H1 (cell line): ENCODE data around the gene UTS2R. TPM values are rescaled to one million over a fixed set of nuclear protein-coding genes. Genes with fewer than 3 reads are reported as not detected.

ENCODE experiments used
- BRCA1 ChIP-seq: IDR thresholded peaks from 2 replicates; pipeline ENCODE4 v1.6.1; 2012; ENCODE audit warnings: low read depth, low read length, improper control_type of control experiment
- FOSL1 ChIP-seq: IDR thresholded peaks from 2 replicates; pipeline ENCODE4 v1.6.1; 2011; ENCODE audit warnings: mild to moderate bottlenecking, low read depth, low read length, moderate library complexity; ENCODE audit not compliant: insufficient read depth
- RXRA ChIP-seq: IDR thresholded peaks from 2 replicates; pipeline ENCODE4 v1.6.1; 2011; ENCODE audit warnings: low read depth, mild to moderate bottlenecking, low read length, moderate library complexity; ENCODE audit not compliant: insufficient read depth
- TCF12 ChIP-seq: IDR thresholded peaks from 2 replicates; pipeline ENCODE4 v1.6.1; 2011; ENCODE audit warnings: low read depth, mild to moderate bottlenecking, low read length
- polyA plus RNA-seq, 7 experiments: library from polyadenylated mRNA; depleted of rRNA in 3 of 7; stranded (reverse) in 5 of 7; unstranded in 2 of 7; fragments of >200 nt in 5 of 7; fragments of 200-250 nt in 2 of 7; gene quantifications; 1 replicate in 5 of 7; 2 replicates in 1 of 7; 4 replicates in 1 of 7; pipeline versions ENCODE4 v1.2.1 to v1.2.3, GENCODE V29; 2011 to 2013; ENCODE audit warnings: missing spikeins in 2 of 7, mixed read lengths in 2 of 7
- total RNA-seq: library from RNA; stranded (reverse); fragmentation: NEBNext Ultra II Directional; extraction: Animal tissue kit (Norgen Biotek cat#: 25700); gene quantifications from 2 replicates; pipeline ENCODE4 v1.2.1, GENCODE V29; 2021
- TF ChIP-seq, protein P1 (sequence below): fragments of 300-600 bp; sonication (generic); IDR thresholded peaks from 2 replicates; pipeline ENCODE4 v1.7.1; 2012; ENCODE audit warnings: low read length, moderate library complexity, mild to moderate bottlenecking, inconsistent platforms; ENCODE audit not compliant: insufficient replicate concordance
- TF ChIP-seq, protein P2 (sequence below): IDR thresholded peaks from 2 replicates; pipeline ENCODE4 v1.6.1; 2011; ENCODE audit warnings: low read length, improper control_type of control experiment
- TF ChIP-seq, protein P3 (sequence below): IDR thresholded peaks from 2 replicates; pipeline ENCODE4 v1.6.1; 2012; ENCODE audit warnings: inconsistent platforms

The UTS2R gene
- total and polyA plus RNA-seq, 2 of the 8 experiments (the other 6 are each of a cell fraction or from before 2014, with no cell fraction given) = 0.27 TPM; not detected in 1

DNA sequence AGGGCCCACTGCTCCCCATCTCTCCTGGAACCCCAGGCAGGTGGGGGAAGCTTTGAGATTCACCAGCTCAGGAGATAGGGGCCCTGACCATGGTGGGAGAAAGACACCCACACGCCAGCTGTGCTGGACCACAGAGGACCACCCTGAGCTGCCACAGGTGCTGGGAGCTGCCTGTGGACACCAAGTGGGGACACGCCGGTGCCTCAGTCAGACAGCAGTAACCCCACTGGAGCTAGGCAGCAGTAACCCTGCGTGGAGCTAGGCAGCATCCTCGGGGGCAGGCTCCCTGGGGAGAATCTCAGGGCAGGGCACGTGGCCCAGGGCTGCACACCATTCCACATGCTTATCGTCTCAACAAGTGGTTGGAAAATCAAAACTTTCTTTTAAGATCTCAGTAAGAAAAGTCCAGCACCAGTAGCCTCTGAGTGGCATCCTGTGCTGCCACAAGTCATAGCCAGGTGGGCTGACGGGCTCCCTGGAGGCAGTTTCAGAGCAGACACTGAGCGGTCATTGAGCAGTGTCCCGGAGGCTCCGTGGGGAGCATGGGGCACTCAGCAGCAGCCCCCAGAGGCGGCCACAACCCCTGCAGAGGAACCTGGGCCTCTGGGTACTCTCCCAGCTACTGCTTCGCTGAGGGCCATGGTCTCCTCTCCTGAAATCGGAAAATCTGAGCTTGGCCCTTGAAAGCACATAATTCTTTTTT is 38.6 kb downstream of the UTS2R start (continued):
- TF ChIP-seq, protein P1, sequence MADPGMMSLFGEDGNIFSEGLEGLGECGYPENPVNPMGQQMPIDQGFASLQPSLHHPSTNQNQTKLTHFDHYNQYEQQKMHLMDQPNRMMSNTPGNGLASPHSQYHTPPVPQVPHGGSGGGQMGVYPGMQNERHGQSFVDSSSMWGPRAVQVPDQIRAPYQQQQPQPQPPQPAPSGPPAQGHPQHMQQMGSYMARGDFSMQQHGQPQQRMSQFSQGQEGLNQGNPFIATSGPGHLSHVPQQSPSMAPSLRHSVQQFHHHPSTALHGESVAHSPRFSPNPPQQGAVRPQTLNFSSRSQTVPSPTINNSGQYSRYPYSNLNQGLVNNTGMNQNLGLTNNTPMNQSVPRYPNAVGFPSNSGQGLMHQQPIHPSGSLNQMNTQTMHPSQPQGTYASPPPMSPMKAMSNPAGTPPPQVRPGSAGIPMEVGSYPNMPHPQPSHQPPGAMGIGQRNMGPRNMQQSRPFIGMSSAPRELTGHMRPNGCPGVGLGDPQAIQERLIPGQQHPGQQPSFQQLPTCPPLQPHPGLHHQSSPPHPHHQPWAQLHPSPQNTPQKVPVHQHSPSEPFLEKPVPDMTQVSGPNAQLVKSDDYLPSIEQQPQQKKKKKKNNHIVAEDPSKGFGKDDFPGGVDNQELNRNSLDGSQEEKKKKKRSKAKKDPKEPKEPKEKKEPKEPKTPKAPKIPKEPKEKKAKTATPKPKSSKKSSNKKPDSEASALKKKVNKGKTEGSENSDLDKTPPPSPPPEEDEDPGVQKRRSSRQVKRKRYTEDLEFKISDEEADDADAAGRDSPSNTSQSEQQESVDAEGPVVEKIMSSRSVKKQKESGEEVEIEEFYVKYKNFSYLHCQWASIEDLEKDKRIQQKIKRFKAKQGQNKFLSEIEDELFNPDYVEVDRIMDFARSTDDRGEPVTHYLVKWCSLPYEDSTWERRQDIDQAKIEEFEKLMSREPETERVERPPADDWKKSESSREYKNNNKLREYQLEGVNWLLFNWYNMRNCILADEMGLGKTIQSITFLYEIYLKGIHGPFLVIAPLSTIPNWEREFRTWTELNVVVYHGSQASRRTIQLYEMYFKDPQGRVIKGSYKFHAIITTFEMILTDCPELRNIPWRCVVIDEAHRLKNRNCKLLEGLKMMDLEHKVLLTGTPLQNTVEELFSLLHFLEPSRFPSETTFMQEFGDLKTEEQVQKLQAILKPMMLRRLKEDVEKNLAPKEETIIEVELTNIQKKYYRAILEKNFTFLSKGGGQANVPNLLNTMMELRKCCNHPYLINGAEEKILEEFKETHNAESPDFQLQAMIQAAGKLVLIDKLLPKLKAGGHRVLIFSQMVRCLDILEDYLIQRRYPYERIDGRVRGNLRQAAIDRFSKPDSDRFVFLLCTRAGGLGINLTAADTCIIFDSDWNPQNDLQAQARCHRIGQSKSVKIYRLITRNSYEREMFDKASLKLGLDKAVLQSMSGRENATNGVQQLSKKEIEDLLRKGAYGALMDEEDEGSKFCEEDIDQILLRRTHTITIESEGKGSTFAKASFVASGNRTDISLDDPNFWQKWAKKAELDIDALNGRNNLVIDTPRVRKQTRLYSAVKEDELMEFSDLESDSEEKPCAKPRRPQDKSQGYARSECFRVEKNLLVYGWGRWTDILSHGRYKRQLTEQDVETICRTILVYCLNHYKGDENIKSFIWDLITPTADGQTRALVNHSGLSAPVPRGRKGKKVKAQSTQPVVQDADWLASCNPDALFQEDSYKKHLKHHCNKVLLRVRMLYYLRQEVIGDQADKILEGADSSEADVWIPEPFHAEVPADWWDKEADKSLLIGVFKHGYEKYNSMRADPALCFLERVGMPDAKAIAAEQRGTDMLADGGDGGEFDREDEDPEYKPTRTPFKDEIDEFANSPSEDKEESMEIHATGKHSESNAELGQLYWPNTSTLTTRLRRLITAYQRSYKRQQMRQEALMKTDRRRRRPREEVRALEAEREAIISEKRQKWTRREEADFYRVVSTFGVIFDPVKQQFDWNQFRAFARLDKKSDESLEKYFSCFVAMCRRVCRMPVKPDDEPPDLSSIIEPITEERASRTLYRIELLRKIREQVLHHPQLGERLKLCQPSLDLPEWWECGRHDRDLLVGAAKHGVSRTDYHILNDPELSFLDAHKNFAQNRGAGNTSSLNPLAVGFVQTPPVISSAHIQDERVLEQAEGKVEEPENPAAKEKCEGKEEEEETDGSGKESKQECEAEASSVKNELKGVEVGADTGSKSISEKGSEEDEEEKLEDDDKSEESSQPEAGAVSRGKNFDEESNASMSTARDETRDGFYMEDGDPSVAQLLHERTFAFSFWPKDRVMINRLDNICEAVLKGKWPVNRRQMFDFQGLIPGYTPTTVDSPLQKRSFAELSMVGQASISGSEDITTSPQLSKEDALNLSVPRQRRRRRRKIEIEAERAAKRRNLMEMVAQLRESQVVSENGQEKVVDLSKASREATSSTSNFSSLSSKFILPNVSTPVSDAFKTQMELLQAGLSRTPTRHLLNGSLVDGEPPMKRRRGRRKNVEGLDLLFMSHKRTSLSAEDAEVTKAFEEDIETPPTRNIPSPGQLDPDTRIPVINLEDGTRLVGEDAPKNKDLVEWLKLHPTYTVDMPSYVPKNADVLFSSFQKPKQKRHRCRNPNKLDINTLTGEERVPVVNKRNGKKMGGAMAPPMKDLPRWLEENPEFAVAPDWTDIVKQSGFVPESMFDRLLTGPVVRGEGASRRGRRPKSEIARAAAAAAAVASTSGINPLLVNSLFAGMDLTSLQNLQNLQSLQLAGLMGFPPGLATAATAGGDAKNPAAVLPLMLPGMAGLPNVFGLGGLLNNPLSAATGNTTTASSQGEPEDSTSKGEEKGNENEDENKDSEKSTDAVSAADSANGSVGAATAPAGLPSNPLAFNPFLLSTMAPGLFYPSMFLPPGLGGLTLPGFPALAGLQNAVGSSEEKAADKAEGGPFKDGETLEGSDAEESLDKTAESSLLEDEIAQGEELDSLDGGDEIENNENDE = no peak
- no peak for TF ChIP-seq FOSL1
- TF ChIP-seq, protein P2, sequence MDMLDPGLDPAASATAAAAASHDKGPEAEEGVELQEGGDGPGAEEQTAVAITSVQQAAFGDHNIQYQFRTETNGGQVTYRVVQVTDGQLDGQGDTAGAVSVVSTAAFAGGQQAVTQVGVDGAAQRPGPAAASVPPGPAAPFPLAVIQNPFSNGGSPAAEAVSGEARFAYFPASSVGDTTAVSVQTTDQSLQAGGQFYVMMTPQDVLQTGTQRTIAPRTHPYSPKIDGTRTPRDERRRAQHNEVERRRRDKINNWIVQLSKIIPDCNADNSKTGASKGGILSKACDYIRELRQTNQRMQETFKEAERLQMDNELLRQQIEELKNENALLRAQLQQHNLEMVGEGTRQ = no peak
- no peak for TF ChIP-seq RXRA
- no peak for TF ChIP-seq TCF12
- TF ChIP-seq, protein P3, sequence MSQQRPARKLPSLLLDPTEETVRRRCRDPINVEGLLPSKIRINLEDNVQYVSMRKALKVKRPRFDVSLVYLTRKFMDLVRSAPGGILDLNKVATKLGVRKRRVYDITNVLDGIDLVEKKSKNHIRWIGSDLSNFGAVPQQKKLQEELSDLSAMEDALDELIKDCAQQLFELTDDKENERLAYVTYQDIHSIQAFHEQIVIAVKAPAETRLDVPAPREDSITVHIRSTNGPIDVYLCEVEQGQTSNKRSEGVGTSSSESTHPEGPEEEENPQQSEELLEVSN = no peak
- TF ChIP-seq BRCA1 = no peak
